WTC11 (cell line): ENCODE results near the gene CABP1. TPM values are rescaled to one million over a fixed set of nuclear protein-coding genes. Genes with fewer than 3 reads are reported as not detected.

Experiments
- ATAC-seq: fragments of 200-7000 bp; cut with Tn5 transposase; 2 replicates; pipeline ENCODE4 v1.10.0; 2021; ENCODE audit warnings: mild to moderate bottlenecking, moderate library complexity
- CTCF ChIA-PET: fragments of 300-600 bp; sonication (Branson Sonifier 250); formaldehyde crosslinking; loops from one replicate; lab custom pipeline; 2021; ENCODE audit warnings: antibody characterized with exemption; lab: Charles Lee
- POLR2A ChIA-PET: fragments of 350-600 bp; sonication (Branson Sonifier 250); formaldehyde crosslinking; loops from one replicate; lab custom pipeline; 2021; ENCODE audit warnings: antibody characterized with exemption; lab: Charles Lee
- DNase-seq: peaks from one replicate; pipeline ENCODE4 v3.0.0; 2021; ENCODE audit warnings: low spot score
- H3K27ac Mint-ChIP-seq: 2 replicates; pipeline ENCODE4 v1.8.0; 2021; ENCODE audit warnings: mixed read lengths
- H3K27me3 Mint-ChIP-seq: 2 replicates; pipeline ENCODE4 v1.8.0; 2021; ENCODE audit warnings: low read depth, mild to moderate bottlenecking, moderate library complexity, mixed read lengths
- H3K36me3 Mint-ChIP-seq: 2 replicates; pipeline ENCODE4 v1.8.0; 2021; ENCODE audit warnings: mixed read lengths
- H3K4me1 Mint-ChIP-seq: 2 replicates; pipeline ENCODE4 v1.8.0; 2022; ENCODE audit warnings: mixed read lengths
- H3K4me3 Mint-ChIP-seq: 2 replicates; pipeline ENCODE4 v1.8.0; 2021; ENCODE audit warnings: mild to moderate bottlenecking, moderate library complexity, mixed read lengths
- H3K9me3 Mint-ChIP-seq: 2 replicates; pipeline ENCODE4 v1.8.0; 2021; ENCODE audit warnings: mixed read lengths
- ATF1 ChIP-seq: sonication (generic); formaldehyde crosslinking; IDR thresholded peaks from 2 replicates; pipeline ENCODE4 v1.8.1; 2023; ENCODE audit warnings: mild to moderate bottlenecking, moderate library complexity, missing genetic modification reagents
- CREM ChIP-seq: sonication (generic); formaldehyde crosslinking; IDR thresholded peaks from 2 replicates; pipeline ENCODE4 v1.8.1; 2022; ENCODE audit warnings: mild to moderate bottlenecking, missing genetic modification reagents, moderate library complexity
- E2F4 ChIP-seq: sonication (generic); formaldehyde crosslinking; IDR thresholded peaks from 2 replicates; pipeline ENCODE4 v1.8.1; 2022; ENCODE audit warnings: low read depth, mild to moderate bottlenecking, moderate library complexity, missing genetic modification reagents, borderline replicate concordance
- ELF4 ChIP-seq: sonication (generic); formaldehyde crosslinking; IDR thresholded peaks from 2 replicates; pipeline ENCODE4 v1.8.1; 2022; ENCODE audit warnings: low read depth, mild to moderate bottlenecking, moderate library complexity, missing genetic modification reagents
- EMX1 ChIP-seq: fragments of 250-450 bp; sonication (Bioruptor Pico); IDR thresholded peaks from 2 replicates; pipeline ENCODE4 v1.8.0; 2021; ENCODE audit warnings: mild to moderate bottlenecking
- ERG ChIP-seq: fragments of 250-450 bp; sonication (Bioruptor Pico); IDR thresholded peaks from 2 replicates; pipeline ENCODE4 v1.8.0; 2021; ENCODE audit warnings: mild to moderate bottlenecking
- FOXK1 ChIP-seq: sonication (generic); formaldehyde crosslinking; IDR thresholded peaks from 2 replicates; pipeline ENCODE4 v1.8.0; 2022; ENCODE audit warnings: mild to moderate bottlenecking, moderate library complexity, missing genetic modification reagents
- FOXP1 ChIP-seq: sonication (generic); formaldehyde crosslinking; IDR thresholded peaks from 2 replicates; pipeline ENCODE4 v1.8.0; 2022; ENCODE audit warnings: missing genetic modification reagents, mild to moderate bottlenecking, moderate library complexity, borderline replicate concordance
- IRF1 ChIP-seq: sonication (generic); formaldehyde crosslinking; IDR thresholded peaks from 2 replicates; pipeline ENCODE4 v1.8.0; 2023; ENCODE audit warnings: missing genetic modification reagents
- MXD4 ChIP-seq: fragments of 250-450 bp; sonication (Bioruptor Pico); IDR thresholded peaks from 2 replicates; pipeline ENCODE4 v1.8.0; 2021; ENCODE audit warnings: mild to moderate bottlenecking, moderate library complexity, borderline replicate concordance
- MYBL2 ChIP-seq: sonication (generic); formaldehyde crosslinking; IDR thresholded peaks from 2 replicates; pipeline ENCODE4 v1.8.1; 2023; ENCODE audit warnings: mild to moderate bottlenecking, moderate library complexity, missing genetic modification reagents
- NFE2L1 ChIP-seq: sonication (generic); formaldehyde crosslinking; IDR thresholded peaks from 2 replicates; pipeline ENCODE4 v1.8.1; 2023; ENCODE audit warnings: missing genetic modification reagents
- NFYB ChIP-seq: sonication (generic); formaldehyde crosslinking; conservative IDR thresholded peaks from 2 replicates; pipeline ENCODE4 v1.8.0; 2022; ENCODE audit warnings: low read depth, missing genetic modification reagents
- NR1H2 ChIP-seq: sonication (generic); formaldehyde crosslinking; IDR thresholded peaks from 2 replicates; pipeline ENCODE4 v1.9.0; 2021; ENCODE audit warnings: mild to moderate bottlenecking, moderate library complexity, missing genetic modification reagents
- SP1 ChIP-seq: sonication (generic); formaldehyde crosslinking; conservative IDR thresholded peaks from 2 replicates; pipeline ENCODE4 v1.8.1; 2022; ENCODE audit warnings: missing genetic modification reagents
- TP53 ChIP-seq: sonication (generic); formaldehyde crosslinking; IDR thresholded peaks from 2 replicates; pipeline ENCODE4 v1.8.1; 2023; ENCODE audit warnings: mild to moderate bottlenecking, missing genetic modification reagents
- ZBTB21 ChIP-seq: sonication (generic); formaldehyde crosslinking; IDR thresholded peaks from 2 replicates; pipeline ENCODE4 v1.8.1; 2023; ENCODE audit warnings: mild to moderate bottlenecking, missing genetic modification reagents, borderline replicate concordance
- ZBTB43 ChIP-seq: sonication (generic); formaldehyde crosslinking; IDR thresholded peaks from 2 replicates; pipeline ENCODE4 v1.8.1; 2023; ENCODE audit warnings: mild to moderate bottlenecking, missing genetic modification reagents
- ZNF219 ChIP-seq: sonication (generic); formaldehyde crosslinking; IDR thresholded peaks from 2 replicates; pipeline ENCODE4 v1.8.0; 2023; ENCODE audit warnings: missing genetic modification reagents, mild to moderate bottlenecking, borderline replicate concordance
- ZNF263 ChIP-seq: sonication (generic); formaldehyde crosslinking; IDR thresholded peaks from 2 replicates; pipeline ENCODE4 v1.8.1; 2022; ENCODE audit warnings: low read depth, mild to moderate bottlenecking, moderate library complexity, missing genetic modification reagents
- total RNA-seq: library from RNA; stranded (reverse); gene quantifications from 3 replicates; pipeline ENCODE4 v1.2.3, GENCODE V29; 2021
- TF ChIP-seq, protein P1 (sequence below): sonication (generic); formaldehyde crosslinking; IDR thresholded peaks from 2 replicates; pipeline ENCODE4 v1.8.0; 2022; ENCODE audit warnings: mild to moderate bottlenecking, missing genetic modification reagents
- TF ChIP-seq, protein P2 (sequence below): sonication (generic); formaldehyde crosslinking; IDR thresholded peaks from 2 replicates; pipeline ENCODE4 v1.8.1; 2023; ENCODE audit warnings: mild to moderate bottlenecking, moderate library complexity, missing genetic modification reagents
- TF ChIP-seq, protein P3 (sequence below): sonication (generic); formaldehyde crosslinking; IDR thresholded peaks from 2 replicates; pipeline ENCODE4 v1.8.0; 2022; ENCODE audit warnings: mild to moderate bottlenecking, missing genetic modification reagents
- TF ChIP-seq, protein P4 (sequence below): sonication (generic); formaldehyde crosslinking; IDR thresholded peaks from 2 replicates; pipeline ENCODE4 v1.8.0; 2022; ENCODE audit warnings: mild to moderate bottlenecking, missing genetic modification reagents
- TF ChIP-seq, protein P5 (sequence below): sonication (generic); formaldehyde crosslinking; IDR thresholded peaks from 2 replicates; pipeline ENCODE4 v1.8.1; 2022; ENCODE audit warnings: mild to moderate bottlenecking, moderate library complexity, missing genetic modification reagents

CABP1 gene
- total RNA-seq, 1 experiment from 2014 or later = 14.1 TPM

GRCh38 chr12:120640861-120641833, 721 bp downstream of the CABP1 start:
- Mint-ChIP-seq H3K27ac (no peak overlapping the region), H3K36me3 (no peaks in the 10 kb centered on the region), H3K4me1 (peaks cover 15% of the 10 kb centered on the region), H3K4me3 (peak overlapping the region; percentile 72), H3K9me3 (no peaks in the 10 kb centered on the region), H3K27me3 (peaks cover 20% of the 10 kb centered on the region)
- DNase-seq (peak; percentile 84), ATAC-seq (peak; percentile 78)
- ChIA-PET CTCF (interaction anchor here (0.6 to 4.7 kb wide), 17 partner anchors 8 to 372 kb away, joined by 3 to 40 read pairs (median 4); partner anchors contain the start of genes MLEC and POP5), POLR2A (interaction anchor here (0.8 to 1.0 kb wide), 2 partner anchors 45 to 60 kb away, joined by 3 read pairs; partner anchors contain the start of gene POP5)
- TF ChIP-seq MXD4 = no peak
- 0 out of 2 replicates have a peak, but pooled peaks have one; percentile 34 for TF ChIP-seq NFE2L1 (CRISPR knock-in tag)
- TF ChIP-seq, protein P1, sequence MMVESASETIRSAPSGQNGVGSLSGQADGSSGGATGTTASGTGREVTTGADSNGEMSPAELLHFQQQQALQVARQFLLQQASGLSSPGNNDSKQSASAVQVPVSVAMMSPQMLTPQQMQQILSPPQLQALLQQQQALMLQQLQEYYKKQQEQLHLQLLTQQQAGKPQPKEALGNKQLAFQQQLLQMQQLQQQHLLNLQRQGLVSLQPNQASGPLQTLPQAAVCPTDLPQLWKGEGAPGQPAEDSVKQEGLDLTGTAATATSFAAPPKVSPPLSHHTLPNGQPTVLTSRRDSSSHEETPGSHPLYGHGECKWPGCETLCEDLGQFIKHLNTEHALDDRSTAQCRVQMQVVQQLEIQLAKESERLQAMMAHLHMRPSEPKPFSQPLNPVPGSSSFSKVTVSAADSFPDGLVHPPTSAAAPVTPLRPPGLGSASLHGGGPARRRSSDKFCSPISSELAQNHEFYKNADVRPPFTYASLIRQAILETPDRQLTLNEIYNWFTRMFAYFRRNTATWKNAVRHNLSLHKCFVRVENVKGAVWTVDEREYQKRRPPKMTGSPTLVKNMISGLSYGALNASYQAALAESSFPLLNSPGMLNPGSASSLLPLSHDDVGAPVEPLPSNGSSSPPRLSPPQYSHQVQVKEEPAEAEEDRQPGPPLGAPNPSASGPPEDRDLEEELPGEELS (CRISPR knock-in tag) = peak; percentile 86
- TF ChIP-seq ERG = no peak
- no peak for TF ChIP-seq NFYB (CRISPR knock-in tag)
- TF ChIP-seq E2F4 (CRISPR knock-in tag) = peak; percentile 64
- peak; percentile 63; the same call in 1 of the 2 replicates for TF ChIP-seq TP53 (CRISPR knock-in tag)
- no peak for TF ChIP-seq ATF1
- TF ChIP-seq ZBTB21 (CRISPR knock-in tag) = peak; percentile 85
- peak; percentile 85; the same call in 1 of the 2 replicates for TF ChIP-seq FOXP1
- TF ChIP-seq ELF4 (CRISPR knock-in tag) = peak; percentile 66; the same call in 1 of the 2 replicates
- peak; percentile 65 for TF ChIP-seq SP1 (CRISPR knock-in tag)
- TF ChIP-seq ZNF263 = peak; percentile 84; the same call in 1 of the 2 replicates
- TF ChIP-seq NR1H2 (CRISPR knock-in tag) = no peak
- TF ChIP-seq MYBL2 (CRISPR knock-in tag) = peak; percentile 65; the same call in 1 of the 2 replicates
- TF ChIP-seq, protein P2, sequence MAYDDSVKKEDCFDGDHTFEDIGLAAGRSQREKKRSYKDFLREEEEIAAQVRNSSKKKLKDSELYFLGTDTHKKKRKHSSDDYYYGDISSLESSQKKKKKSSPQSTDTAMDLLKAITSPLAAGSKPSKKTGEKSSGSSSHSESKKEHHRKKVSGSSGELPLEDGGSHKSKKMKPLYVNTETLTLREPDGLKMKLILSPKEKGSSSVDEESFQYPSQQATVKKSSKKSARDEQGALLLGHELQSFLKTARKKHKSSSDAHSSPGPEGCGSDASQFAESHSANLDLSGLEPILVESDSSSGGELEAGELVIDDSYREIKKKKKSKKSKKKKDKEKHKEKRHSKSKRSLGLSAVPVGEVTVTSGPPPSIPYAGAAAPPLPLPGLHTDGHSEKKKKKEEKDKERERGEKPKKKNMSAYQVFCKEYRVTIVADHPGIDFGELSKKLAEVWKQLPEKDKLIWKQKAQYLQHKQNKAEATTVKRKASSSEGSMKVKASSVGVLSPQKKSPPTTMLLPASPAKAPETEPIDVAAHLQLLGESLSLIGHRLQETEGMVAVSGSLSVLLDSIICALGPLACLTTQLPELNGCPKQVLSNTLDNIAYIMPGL = peak; percentile 99
- peak; percentile 57; the same call in 1 of the 2 replicates for TF ChIP-seq ZBTB43 (CRISPR knock-in tag)
- peak; percentile 70 for TF ChIP-seq FOXK1
- TF ChIP-seq, protein P3, sequence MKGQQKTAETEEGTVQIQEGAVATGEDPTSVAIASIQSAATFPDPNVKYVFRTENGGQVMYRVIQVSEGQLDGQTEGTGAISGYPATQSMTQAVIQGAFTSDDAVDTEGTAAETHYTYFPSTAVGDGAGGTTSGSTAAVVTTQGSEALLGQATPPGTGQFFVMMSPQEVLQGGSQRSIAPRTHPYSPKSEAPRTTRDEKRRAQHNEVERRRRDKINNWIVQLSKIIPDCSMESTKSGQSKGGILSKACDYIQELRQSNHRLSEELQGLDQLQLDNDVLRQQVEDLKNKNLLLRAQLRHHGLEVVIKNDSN = peak; percentile 52; the same call in 1 of the 2 replicates
- TF ChIP-seq ZNF219 (CRISPR knock-in tag) = peak; percentile 55; the same call in 1 of the 2 replicates
- TF ChIP-seq, protein P4, sequence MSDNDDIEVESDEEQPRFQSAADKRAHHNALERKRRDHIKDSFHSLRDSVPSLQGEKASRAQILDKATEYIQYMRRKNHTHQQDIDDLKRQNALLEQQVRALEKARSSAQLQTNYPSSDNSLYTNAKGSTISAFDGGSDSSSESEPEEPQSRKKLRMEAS (CRISPR knock-in tag) = peak; percentile 77; the same call in 1 of the 2 replicates
- TF ChIP-seq CREM (CRISPR knock-in tag) = 0 out of 2 replicates have a peak, but pooled peaks have one; percentile 58
- TF ChIP-seq EMX1 = no peak
- TF ChIP-seq, protein P5, sequence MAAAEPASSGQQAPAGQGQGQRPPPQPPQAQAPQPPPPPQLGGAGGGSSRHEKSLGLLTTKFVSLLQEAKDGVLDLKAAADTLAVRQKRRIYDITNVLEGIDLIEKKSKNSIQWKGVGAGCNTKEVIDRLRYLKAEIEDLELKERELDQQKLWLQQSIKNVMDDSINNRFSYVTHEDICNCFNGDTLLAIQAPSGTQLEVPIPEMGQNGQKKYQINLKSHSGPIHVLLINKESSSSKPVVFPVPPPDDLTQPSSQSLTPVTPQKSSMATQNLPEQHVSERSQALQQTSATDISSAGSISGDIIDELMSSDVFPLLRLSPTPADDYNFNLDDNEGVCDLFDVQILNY = peak; percentile 76
- 0 out of 2 replicates have a peak, but pooled peaks have one; percentile 52 for TF ChIP-seq IRF1 (CRISPR knock-in tag)
